A172 (cell line): ENCODE data around the gene PTTG1IP. TPM values are rescaled to one million over a fixed set of nuclear protein-coding genes. Genes with fewer than 3 reads are reported as not detected.
"Not testable (repeated sequence)": the region's sequence is repeated elsewhere in the genome, so short reads cannot be mapped to it uniquely, and the experiment has no call there.

ENCODE experiments used
- DNase-seq: peaks from one replicate; pipeline ENCODE4 v3.0.0-alpha.2; 2015; ENCODE audit warnings: low spot score
- total RNA-seq: library from RNA; depleted of rRNA; stranded (reverse); fragments of >200 nt; shearing (Covaris generic); gene quantifications from 2 replicates; pipeline ENCODE4 v1.2.3, GENCODE V29; 2014; rRNA removed

PTTG1IP gene, protein sequence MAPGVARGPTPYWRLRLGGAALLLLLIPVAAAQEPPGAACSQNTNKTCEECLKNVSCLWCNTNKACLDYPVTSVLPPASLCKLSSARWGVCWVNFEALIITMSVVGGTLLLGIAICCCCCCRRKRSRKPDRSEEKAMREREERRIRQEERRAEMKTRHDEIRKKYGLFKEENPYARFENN
- 637 and 713 TPM in 2 replicates for total RNA-seq

DNA sequence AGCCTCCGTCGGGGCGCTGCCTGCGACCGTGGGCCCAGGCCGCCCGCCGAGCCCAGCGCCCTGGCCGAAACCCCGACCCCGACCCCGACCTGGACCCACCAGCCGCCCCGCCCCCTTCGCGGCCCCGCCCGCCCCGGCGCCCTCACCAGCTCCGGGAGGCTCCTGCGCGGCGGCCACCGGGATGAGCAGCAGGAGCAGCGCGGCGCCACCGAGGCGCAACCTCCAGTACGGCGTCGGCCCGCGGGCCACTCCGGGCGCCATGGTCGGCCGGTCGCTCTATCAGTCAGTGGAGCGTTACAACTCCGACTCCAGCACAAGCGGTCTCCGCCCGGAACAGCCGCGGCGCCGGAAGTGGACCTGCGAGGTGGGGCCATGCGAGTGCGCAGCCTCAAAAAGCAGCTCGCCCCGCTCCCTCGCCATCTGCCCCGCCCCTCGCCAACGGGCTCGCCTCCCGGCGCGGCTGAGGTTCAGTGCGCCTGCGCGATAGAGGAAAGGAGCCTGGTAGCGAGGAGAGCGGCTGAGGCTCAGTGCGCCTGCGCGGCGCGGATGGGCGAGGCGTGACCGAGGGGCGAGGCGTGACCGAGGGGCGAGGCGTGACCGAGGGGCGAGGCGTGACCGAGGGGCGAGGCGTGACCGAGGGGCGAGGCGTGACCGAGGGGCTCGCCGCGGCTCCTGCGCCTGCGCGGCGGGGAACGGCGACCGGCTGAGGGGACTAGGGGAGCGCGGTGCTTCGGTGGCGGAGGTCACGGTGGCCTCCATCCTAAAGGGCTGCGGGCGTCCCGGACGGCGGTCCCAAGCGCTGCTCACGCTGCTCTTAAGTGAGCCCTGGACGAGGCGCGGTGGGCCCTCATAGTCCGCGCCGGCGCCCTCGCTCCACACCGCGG lies at the start of gene PTTG1IP:
Gene PTTG1IP, minus strand, starts transcription at position 335 of the 884 bp plus-strand sequence. Its CDS starts 74 bp downstream, at position 261.
- peak; percentile 95 for DNase-seq

DNA sequence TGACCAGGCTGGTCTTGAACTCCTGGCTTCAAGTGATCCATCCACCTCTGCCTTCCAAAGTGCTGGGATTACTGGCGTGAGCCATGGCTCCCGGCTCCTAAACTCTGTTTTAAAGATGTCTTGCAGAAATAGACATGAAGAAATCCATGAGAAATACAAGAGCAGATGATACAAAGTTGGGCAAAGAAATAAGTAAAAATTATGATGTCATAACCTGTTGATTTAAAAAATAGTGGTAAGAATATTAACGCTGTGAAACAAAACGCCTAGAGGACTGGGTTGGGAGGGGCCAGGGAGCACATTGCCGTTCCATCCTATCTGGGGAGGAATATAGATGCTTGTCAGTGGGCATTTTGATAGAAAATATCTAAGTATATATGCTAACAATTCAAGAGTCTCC lies 48.4 kb upstream of the PTTG1IP start:
- no peak for DNase-seq

- DNase-seq = no peak
These were observed 47.5 kb upstream of the PTTG1IP start, which contains the start of gene ITGB2 for GRCh38 chr21:44920694-44921604. Gene ITGB2, minus strand, starts transcription at chr21:44920899. Its CDS starts 10,117 bp downstream, at chr21:44910782.

GRCh38 chr21:44919913-44920693 lies 46.6 kb upstream of the PTTG1IP start:
- DNase-seq = no peak

GRCh38 chr21:44919111-44919912 lies 45.8 kb upstream of the PTTG1IP start:
- DNase-seq = no peak

GRCh38 chr21:44918581-44919033 lies 45.1 kb upstream of the PTTG1IP start:
- DNase-seq = no peak

GRCh38 chr21:44918107-44918470 lies 44.6 kb upstream of the PTTG1IP start:
- no peak for DNase-seq

- DNase-seq = no peak
These were observed 44.1 kb upstream of the PTTG1IP start for GRCh38 chr21:44917446-44918106.

- DNase-seq = peak; percentile 77
These were observed 43.5 kb upstream of the PTTG1IP start for GRCh38 chr21:44916965-44917364.

DNA sequence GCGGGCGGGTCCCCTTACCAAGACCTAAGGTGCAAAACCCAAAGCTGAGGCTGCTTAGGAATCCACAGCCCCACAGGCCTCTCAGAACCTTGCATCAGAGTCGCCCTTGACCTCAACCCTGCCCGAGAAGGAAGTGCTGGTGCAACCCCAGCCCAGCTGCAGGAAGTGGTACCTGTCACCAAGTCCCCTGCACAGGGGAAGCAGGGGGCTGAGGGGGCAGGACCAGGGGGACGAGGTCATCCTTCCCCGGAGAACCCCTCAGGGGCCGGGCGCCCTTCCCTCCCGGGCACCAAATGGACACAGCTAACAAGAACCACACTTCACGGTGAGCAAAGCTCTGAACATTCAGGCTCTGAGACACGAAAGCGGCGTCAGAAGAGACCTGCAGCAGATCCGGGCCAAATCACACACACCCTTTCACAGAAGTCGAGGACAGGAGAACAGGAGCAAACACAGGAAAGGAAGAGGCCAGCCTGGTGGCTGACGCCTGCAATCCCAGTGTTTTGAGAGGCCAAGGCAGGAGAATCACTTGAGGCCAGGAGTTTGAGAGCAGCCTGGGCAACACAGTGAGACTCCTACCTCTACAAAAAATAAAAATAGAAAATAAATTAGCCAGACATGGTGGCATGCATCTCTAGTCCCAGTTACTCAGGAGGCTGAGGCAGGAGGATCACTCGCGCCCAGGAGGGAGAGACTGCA lies 40.8 kb upstream of the PTTG1IP start:
- no peak for DNase-seq

GRCh38 chr21:44913425-44914175 lies 40.1 kb upstream of the PTTG1IP start:
- DNase-seq = no peak

GRCh38 chr21:44912506-44913412 lies 39.3 kb upstream of the PTTG1IP start:
- DNase-seq = not testable (repeated sequence)

DNA sequence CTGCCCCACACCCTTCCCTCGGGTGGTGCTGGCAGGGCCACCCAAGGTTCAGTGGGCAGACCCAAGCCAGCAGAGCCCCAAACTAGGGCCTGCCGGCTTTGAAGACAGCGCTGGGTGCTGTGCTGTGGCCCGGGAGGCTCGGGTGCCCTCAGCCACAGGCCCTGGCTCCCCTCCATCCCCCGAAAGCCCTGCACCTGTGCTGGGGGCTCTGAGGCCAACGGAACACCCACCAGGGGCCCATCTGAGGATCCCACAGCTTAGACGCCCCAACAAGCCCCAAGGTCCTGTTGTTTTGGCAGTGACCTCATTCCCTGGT lies 38.6 kb upstream of the PTTG1IP start:
- DNase-seq = no peak

GRCh38 chr21:44911384-44912157 lies 38.1 kb upstream of the PTTG1IP start:
- DNase-seq = peak; percentile 35

DNA sequence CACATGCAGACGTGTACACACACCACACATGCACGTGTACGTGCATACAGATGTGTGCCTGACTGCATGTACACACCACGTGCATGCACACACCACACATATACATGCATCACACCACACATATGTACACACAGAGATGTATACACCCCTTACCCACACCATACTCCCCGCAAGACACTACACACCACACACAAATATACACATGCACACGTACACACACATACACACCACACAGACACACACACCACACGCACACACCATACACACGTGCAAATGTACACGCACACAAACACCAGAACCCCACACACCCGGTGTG lies 37.5 kb upstream of the PTTG1IP start:
- no peak for DNase-seq

DNA sequence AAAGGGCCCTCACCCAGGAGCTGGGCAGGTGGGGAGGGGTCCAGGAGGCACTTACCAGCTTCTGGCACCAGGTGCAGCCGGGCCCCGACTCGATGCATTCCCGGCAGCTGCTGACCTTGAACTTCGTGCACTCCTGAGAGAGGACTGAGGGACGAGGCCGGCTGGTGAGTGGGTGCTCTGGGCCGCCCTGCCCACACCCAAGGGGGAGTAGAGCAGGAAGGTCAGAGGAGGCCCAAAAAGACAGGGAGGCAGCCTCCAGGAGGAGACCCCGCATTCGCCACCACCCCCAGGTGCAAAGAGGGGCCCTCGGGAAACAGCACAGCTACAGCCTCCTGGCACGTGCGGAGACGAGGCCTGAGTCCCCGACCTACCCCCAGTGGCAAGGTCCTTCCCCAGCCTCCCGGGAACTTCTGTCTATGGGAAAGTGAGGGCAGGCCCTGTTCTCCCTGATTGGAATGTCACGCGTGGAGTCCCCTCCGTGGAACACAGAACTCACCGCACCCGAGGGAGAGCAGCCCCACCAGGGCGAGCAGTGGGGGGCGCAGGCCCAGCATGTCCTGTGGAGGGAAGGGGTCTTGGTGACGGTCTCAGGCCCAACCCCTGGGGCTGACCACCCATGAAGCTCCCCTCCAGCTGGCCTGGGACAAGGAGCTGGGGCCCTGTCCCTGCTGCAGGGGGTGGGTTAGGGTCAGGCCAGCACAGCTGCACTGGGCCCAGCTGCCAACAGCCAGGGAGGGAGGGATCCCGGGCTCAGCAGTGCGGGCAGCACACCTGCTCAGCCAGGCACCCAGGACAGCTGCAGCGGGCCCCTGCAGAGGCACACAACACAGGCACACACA lies 37.0 kb upstream of the PTTG1IP start:
- no peak for DNase-seq
